ENCODE measurements around the gene FSIP1. TPM values are rescaled to one million over a fixed set of nuclear protein-coding genes. Genes with fewer than 3 reads are reported as not detected.

The FSIP1 gene
- total RNA-seq, 4 donors from 2014 or later, result 1.9 to 8.6 (median 5.6) TPM; not detected in 1

DNA sequence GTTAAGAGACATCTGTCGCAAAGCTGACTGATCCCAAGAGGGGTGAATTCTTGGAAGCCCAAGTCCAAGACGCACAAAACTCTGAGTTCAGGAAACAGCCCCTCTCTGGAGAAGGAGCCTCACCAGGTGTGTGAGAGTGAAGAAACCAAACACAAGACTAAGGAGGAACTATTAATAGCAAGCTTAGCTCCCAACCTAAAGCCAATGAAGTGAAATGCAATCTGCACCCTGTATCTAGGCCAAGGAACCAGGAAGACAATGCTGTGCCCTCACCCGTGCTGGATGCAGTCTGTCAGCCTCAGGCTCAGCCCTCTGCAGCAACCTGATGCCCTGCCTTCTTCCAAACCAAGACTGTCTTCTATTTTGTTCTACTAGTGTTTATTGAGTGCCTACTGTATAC lies 224.2 kb downstream of the FSIP1 start:
- no peak for DNase-seq
- Histone ChIP-seq H3K4me3 (no peak overlapping the region), H3K27me3 (no peaks in the 10 kb centered on the region), H3K4me1 (peaks cover 0 to 14% (median 11%) of the 10 kb centered on the region in 4 donors), H3K36me3 (no peaks in the 10 kb centered on the region), H3K9me3 (no peaks in the 10 kb centered on the region), H3K27ac (no peak overlapping the region)
- in situ Hi-C loops (cut with MboI; ENCODE audit: low pct_ligation_motif_present in 1 of 4, low pct_unique_long_range_greater_than_20kb in 1 of 4, low sequenced_read_pairs in 3 of 4) (loop anchor here in 1 of 4 donors (25.0 kb wide), 1 partner anchor 396 kb away; no protein-coding TSS in a partner anchor), intact Hi-C loops (cut with DNase I; ENCODE audit: low total_unique reads) (loop anchor here (10.0 kb wide), 1 partner anchor 54 kb away; no protein-coding TSS in a partner anchor)
- WGBS, 2 donors (ENCODE audit: low coverage in 1 of 2), result 77% methylated on average over 3 of the region's 3 CpGs; no CpG with 5 or more reads in 1 of the 2 donors
- no peak for TF ChIP-seq EP300 (IDR thresholded peaks at IDR 0.05; ENCODE audit: low read depth)
- TF ChIP-seq POLR2A (IDR thresholded peaks at IDR 0.05), result no peak
- TF ChIP-seq, protein P1, sequence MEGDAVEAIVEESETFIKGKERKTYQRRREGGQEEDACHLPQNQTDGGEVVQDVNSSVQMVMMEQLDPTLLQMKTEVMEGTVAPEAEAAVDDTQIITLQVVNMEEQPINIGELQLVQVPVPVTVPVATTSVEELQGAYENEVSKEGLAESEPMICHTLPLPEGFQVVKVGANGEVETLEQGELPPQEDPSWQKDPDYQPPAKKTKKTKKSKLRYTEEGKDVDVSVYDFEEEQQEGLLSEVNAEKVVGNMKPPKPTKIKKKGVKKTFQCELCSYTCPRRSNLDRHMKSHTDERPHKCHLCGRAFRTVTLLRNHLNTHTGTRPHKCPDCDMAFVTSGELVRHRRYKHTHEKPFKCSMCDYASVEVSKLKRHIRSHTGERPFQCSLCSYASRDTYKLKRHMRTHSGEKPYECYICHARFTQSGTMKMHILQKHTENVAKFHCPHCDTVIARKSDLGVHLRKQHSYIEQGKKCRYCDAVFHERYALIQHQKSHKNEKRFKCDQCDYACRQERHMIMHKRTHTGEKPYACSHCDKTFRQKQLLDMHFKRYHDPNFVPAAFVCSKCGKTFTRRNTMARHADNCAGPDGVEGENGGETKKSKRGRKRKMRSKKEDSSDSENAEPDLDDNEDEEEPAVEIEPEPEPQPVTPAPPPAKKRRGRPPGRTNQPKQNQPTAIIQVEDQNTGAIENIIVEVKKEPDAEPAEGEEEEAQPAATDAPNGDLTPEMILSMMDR (IDR thresholded peaks at IDR 0.05), result no peak
- TF ChIP-seq POLR2AphosphoS5 (IDR thresholded peaks at IDR 0.05), result no peak

DNA sequence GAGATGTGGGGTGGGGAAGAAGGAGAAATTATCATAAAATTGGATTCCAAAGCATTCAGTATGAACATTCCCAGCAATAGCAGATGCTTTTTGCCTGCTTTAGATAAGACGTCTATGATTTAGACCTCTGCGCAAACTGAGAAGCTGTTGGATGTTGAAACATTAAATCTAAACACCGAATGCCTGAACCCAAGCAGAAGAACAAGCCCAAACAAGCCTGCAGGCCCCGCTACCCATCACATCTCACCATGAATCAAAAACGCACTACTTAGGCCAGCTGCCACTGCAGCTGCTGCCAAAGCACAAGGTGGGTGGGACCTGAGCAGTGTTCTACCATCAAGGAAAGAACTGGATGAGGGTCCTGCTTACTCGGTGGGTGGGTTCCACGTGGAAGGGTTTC lies 226.2 kb downstream of the FSIP1 start:
- no peak overlapping the region for H3K4me3 ChIP-seq
- in situ Hi-C loops (cut with MboI; ENCODE audit: low pct_ligation_motif_present in 1 of 4, low pct_unique_long_range_greater_than_20kb in 1 of 4, low sequenced_read_pairs in 3 of 4) (loop anchor here in 1 of 4 donors (25.0 kb wide), 1 partner anchor 394 kb away; no protein-coding TSS in a partner anchor), intact Hi-C loops (cut with DNase I; ENCODE audit: low total_unique reads) (loop anchor here (10.0 kb wide), 1 partner anchor 52 kb away; no protein-coding TSS in a partner anchor)
- no peak for DNase-seq
- peak overlapping the region in 1 of 4 donors; percentile 12 for H3K27ac ChIP-seq
- WGBS, 2 donors (ENCODE audit: low coverage in 1 of 2), result 66 to 78% methylated on average over 5 to 7 of the region's 7 CpGs
- H3K4me1 ChIP-seq, result peaks cover 0 to 20% (median 12%) of the 10 kb centered on the region in 4 donors
- no peaks in the 10 kb centered on the region for H3K27me3 ChIP-seq
- no peaks in the 10 kb centered on the region for H3K36me3 ChIP-seq
- no peaks in the 10 kb centered on the region for H3K9me3 ChIP-seq
- TF ChIP-seq, protein P1 (IDR thresholded peaks at IDR 0.05), result no peak
- TF ChIP-seq POLR2A (IDR thresholded peaks at IDR 0.05), result no peak
- no peak for TF ChIP-seq POLR2AphosphoS5 (IDR thresholded peaks at IDR 0.05)
- TF ChIP-seq EP300 (IDR thresholded peaks at IDR 0.05; ENCODE audit: low read depth), result no peak

DNA sequence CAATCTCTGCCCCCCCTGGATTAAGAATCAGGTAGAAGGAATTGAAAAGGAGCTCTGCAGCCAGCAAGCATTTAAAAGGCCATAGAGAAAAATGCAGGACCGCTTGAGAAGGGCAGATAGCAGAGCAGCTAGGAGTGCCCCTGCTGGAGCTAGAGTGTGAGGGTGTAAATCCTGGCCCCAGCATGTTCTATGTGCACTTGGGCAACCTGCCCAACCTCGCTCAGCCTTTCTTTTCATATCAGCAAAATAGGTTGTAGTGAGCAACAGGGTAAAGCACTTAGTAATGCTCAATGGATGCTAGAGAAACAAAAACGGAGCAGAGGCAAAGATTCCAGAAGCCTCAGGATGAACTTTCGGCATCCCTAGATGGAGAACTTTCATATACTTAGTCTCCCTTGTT lies 226.8 kb downstream of the FSIP1 start:
- Histone ChIP-seq H3K27ac (peak overlapping the region in 1 of 4 donors; percentile 12), H3K27me3 (no peaks in the 10 kb centered on the region)
- in situ Hi-C loops (cut with MboI; ENCODE audit: low pct_ligation_motif_present in 1 of 4, low pct_unique_long_range_greater_than_20kb in 1 of 4, low sequenced_read_pairs in 3 of 4), result loop anchor here in 1 of 4 donors (25.0 kb wide), 1 partner anchor 394 kb away; no protein-coding TSS in a partner anchor

DNA sequence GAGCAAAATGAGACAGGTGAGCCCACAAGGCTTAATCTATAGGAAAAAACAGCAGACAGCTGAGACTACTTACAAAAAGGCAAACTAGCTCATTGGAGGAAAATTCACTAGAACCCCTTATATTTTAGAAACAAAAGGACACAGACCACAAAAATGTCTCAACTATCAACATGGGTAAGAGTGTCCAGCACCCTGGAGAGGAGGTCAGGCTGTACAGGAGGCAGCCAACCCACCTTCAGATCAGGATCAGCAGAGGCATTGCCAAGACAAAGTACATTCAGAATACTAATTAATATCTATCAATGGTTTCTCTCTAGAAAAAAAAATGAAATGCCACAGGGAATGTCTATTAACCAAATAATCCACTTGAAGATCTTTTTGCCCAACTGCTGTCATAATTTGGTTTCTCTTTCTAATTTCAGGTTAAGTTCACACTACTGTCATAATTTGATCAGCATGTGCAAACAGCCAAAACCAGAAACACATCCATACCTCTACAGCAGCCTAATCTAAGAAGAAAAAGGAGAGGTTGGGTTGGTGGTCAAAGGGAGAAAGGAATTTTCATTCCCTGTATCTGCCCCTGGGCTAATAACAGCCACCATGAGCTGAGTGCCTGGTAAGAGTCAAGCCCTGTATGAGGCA lies 227.8 kb downstream of the FSIP1 start:
- Histone ChIP-seq H3K9me3 (no peaks in the 10 kb centered on the region), H3K4me3 (no peak overlapping the region), H3K27ac (peak overlapping the region in 2 of 4 donors; percentile 13 to 46), H3K27me3 (no peaks in the 10 kb centered on the region), H3K4me1 (peaks cover 0 to 20% (median 12%) of the 10 kb centered on the region in 4 donors), H3K36me3 (no peaks in the 10 kb centered on the region)
- intact Hi-C loops (cut with DNase I; ENCODE audit: low total_unique reads), result loop anchor here (10.0 kb wide), 1 partner anchor 50 kb away; no protein-coding TSS in a partner anchor
- TF ChIP-seq, protein P1 (IDR thresholded peaks at IDR 0.05), result no peak
- no peak for TF ChIP-seq POLR2AphosphoS5 (IDR thresholded peaks at IDR 0.05)
- TF ChIP-seq EP300 (IDR thresholded peaks at IDR 0.05; ENCODE audit: low read depth), result no peak
- no peak for TF ChIP-seq POLR2A (IDR thresholded peaks at IDR 0.05)
- DNase-seq, result no peak
- in situ Hi-C loops (cut with MboI; ENCODE audit: low pct_ligation_motif_present in 1 of 4, low pct_unique_long_range_greater_than_20kb in 1 of 4, low sequenced_read_pairs in 3 of 4), result loop anchor here in 1 of 4 donors (25.0 kb wide), 1 partner anchor 393 kb away; no protein-coding TSS in a partner anchor

More for the DNA sequence above, 226.8 kb downstream of the FSIP1 start:
- WGBS, 2 donors (ENCODE audit: low coverage in 1 of 2), result 70% methylated on average over 4 of the region's 4 CpGs
- TF ChIP-seq, protein P1 (IDR thresholded peaks at IDR 0.05), result no peak
- TF ChIP-seq POLR2A (IDR thresholded peaks at IDR 0.05) (no peak), EP300 (IDR thresholded peaks at IDR 0.05; ENCODE audit: low read depth) (no peak), POLR2AphosphoS5 (IDR thresholded peaks at IDR 0.05) (no peak)
- intact Hi-C loops (cut with DNase I; ENCODE audit: low total_unique reads), result loop anchor here (10.0 kb wide), 1 partner anchor 51 kb away; no protein-coding TSS in a partner anchor
- Histone ChIP-seq H3K36me3 (no peaks in the 10 kb centered on the region), H3K4me3 (no peak overlapping the region), H3K9me3 (no peaks in the 10 kb centered on the region), H3K4me1 (peaks cover 0 to 20% (median 12%) of the 10 kb centered on the region in 4 donors)
- no peak for DNase-seq
